Putamen (tissue), 1 donor: ENCODE measurements around the gene BLOC1S5.
"Not testable (repeated sequence)": the region's sequence is repeated elsewhere in the genome, so short reads cannot be mapped to it uniquely, and the experiment has no call there.

Experiments
- DNase-seq: peaks from one replicate; pipeline ENCODE4 v3.0.0-alpha.2; 2016; ENCODE audit warnings: low spot score

The BLOC1S5 gene

DNA sequence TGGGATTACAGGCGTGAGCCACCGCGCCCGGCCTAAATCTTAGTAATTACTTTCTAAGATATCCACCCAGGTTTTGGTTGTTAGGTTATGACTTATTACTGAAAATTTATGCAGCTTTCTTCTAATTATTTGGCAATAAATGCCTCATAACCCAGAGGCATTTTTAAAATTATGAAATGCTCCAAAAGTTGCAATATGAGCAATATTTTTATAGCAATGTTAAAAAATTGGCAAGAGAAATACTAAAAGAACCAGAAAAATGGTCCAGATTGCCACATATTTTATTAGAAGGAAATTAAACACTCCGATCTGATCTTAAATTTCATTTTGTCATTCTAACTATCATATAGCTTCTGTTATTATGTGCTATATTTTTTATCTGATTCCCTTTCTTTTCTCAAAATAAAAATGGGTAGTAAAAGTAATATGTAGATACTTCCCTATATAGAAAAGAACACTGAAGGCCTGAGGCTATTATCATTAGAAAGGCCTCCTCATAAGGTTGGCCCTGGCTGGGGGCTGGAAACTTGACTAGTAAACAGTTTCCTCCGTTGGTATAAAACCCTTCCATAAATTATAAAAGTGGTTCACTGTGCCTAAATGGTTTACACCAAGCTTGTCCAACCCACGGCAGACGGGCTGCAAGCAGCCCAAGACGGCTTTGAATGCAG lies 22.1 kb downstream of the BLOC1S5 start:
- DNase-seq = no peak

DNA sequence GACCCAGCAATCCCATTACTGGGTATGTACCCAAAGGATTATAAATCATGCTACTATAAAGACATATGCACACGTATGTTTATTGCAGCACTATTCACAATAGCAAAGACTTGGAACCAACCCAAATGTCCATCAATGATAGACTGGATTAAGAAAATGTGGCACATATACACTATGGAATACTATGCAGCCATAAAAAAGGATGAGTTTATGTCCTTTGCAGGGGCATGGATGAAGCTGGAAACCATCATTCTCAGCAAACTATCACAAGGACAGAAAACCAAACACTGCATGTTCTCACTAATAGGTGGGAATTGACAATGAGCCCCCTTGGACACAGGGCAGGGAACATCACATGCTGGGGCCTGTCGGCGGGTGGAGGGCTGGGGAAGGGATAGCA lies 30.1 kb downstream of the BLOC1S5 start:
- DNase-seq = not testable (repeated sequence)

DNA sequence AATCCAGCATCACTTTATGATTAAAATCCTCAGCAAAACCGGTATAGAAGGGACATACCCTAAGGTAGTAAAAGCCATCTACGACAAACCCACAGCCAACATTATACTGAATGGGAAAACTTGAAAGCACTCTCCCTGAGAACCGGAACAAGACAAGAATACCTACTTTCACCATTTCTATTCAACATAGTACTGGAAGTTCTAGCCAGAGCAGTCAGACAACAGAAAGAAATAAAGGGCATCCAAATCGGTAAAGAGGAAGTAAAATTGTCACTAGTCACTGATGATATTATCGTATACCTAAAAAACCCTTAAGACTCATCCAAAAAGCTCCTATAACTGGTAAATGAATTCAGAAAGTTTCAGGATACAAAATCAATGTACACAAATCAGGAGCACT lies 33.3 kb downstream of the BLOC1S5 start:
- DNase-seq = no peak

DNA sequence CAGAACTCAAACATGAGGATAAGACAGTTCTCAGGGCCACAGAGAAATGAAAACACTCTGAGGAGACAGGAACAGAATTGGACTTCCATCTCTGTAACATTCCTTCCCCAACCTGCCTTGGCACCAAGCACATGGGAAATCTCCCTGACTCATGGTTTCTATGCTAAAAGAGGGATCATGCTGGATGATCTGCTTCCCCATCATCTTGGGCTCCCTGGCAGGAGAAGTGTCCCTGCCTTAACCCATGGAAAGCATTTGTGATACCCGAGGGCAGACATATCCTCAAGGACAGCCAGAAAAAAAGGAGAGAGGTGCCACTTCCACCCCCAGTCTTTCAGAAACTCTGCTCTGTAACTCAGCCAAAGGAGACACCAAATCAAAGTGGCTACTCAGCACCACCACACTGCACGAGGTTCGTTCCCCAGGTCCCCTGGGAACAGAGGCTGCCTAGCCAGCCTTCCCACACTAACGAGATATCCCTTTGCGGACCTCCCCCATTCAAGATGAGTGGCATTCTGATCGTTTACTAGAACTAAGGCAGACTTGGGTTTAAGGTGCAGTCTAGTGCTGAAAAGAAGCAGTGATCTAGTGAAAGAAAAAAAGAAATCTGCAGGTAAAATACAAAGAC lies 34.8 kb downstream of the BLOC1S5 start:
- no peak for DNase-seq

DNA sequence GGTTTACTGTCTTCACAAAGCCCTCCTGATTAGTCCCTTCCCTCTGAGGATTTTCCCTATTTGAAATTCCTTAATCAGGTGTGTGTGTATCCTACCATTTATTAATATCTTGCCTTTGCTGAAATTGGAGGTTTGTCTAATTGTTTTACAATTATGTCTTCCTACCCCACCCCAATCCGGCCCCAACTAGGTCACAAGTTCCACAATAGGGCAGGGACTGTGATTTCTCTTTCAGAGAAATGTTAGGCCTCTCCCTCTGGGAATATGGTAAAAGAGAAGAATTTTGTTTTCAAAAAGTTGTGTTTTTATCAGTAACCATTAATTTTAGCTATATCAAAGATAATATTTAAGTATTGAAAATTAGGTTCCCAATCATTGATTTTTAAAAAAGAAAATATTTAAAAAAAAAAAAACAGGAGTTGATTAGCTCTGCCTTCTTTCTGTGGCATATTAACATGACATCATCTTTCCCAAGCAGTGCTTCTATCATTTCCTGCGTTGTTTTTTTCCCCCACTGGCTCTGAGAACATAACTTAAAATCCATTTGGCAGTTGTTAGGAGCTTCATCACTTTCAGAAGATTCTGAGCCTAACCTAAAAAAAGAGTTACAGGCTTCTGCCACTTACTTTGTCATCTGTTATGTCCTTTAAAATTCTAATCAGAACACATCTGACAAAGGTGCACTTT lies 36.1 kb downstream of the BLOC1S5 start:
- no peak for DNase-seq

DNA sequence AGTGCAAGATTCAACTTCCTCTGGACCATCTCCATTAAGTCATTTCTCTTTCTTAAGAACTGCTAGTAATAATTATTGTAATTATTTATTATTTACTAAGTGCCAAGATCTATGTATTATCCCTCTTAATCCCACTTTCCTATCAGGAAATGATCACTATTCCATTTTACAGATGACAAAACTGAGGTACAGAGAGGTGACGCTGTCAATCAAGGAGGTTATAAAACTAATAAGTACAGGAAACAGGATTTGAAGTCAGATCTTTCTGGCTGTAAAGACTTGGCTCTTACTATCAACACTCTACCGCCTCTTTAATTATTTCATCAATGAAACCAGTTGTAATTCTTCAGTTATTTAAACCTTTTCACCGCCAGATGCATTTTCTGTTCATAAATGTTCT lies 37.4 kb downstream of the BLOC1S5 start:
- no peak for DNase-seq

DNA sequence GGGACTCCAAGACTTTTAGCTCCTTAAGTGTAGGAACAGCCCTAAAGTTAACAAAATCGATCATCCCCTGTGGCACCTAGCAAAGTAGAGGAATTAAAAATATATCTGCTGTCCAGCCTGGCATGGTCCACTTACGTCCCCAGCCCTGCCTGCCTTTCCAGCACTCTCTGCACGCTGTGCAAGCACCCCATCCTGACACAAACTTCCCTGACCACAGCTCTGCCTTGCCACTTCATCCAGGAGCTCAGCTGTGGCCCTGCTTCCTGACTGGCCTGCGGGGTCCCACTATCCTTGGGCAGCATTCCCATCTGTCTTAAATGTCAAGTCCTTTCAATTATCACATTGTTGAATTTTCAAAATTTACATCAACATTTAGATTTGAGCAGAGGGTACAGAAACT lies 39.0 kb downstream of the BLOC1S5 start:
- DNase-seq = no peak

DNA sequence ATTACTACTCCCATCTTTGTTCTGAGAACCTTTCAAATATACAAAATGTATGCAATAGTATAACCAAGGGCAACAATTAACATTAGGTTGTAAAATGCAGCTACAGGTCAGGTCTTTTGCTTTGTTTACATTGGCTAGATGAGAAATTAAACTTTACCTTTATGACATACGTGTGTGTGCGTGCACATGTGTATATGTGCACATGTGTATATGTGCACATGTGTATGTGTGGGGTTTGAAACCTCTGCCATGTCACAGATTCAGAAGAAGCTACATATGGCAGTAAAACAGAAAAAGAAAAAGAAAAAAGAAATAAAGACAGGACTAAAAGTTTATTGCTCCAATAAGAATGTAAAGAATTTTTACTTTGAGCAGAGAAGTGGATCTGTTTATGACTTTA lies 40.6 kb downstream of the BLOC1S5 start:
- DNase-seq = no peak

DNA sequence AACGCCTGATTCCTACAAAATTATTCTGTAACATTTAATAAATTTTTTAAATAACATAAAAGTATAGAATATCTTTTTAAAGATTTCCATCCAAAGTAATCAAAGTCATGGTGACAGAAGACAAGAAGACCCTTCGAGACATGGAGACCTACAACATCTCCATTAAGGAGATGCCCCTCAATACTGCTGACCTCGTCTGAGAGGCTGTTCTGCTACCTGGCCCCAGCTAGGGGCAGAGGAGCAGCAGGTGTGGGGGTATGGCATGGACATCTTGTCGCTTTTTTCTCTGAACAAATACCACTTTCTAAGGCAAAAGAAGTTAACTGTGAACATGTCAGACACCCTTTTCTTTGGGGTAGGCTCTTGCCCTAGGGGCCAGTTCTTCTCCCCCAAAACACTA lies 44.1 kb downstream of the BLOC1S5 start:
- DNase-seq = no peak

DNA sequence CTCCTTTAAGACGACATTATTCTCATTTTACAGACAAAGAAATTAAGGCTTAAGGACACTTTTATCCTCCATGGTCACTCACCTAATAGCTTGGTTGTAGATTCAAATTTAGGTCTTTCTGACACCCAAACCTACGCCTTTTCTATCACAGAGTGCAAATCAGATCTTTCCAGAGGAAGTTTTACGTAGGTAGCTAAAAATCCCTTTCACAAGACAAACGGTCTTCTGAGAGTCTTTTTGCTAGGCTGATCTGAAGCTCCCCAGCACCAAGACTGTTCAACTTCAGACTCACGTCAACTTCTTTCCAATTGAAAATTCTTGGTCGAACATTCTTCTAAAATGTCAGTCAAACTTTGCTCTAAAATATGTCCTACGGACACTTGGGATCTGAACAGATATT lies 46.5 kb downstream of the BLOC1S5 start:
- no peak for DNase-seq

DNA sequence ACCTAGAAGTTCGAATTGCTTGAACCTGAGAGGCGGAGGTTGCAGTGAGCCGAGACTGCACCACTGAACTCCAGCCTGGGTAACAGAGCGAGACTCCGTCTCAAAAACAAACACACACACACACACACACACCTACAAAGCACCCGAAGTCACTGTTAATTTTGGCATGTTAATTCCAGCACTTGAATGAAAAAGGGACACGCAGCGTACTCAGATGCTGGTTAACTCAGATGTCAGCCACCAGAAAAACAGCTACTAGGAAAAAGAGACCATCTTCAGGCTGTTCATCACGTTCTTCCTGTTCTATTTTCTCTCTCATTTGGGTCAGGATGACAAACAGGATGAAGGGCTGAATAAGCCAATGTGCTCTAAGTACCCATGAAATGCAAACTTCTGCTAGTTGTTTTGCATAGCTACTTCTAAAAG lies 46.9 kb downstream of the BLOC1S5 start:
- DNase-seq = no peak

DNA sequence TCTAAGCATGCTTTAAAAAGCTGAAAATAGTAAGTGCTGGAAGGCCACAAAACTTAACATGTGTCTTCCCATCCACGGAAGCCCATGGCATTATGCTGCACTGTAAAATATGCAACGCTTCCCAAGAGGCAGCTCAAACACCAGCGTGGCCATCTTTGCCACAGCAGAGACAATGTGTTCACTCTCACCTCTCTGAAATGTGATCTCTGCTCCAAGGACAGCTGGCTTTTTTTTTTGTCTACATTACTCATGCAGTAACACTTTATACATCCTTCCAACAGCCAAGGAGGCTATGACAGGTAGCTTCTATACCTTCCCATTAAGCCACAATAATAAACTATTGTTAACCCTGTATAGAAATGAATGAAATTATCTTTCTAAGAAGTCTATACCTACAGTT lies 49.2 kb downstream of the BLOC1S5 start:
- DNase-seq = no peak

DNA sequence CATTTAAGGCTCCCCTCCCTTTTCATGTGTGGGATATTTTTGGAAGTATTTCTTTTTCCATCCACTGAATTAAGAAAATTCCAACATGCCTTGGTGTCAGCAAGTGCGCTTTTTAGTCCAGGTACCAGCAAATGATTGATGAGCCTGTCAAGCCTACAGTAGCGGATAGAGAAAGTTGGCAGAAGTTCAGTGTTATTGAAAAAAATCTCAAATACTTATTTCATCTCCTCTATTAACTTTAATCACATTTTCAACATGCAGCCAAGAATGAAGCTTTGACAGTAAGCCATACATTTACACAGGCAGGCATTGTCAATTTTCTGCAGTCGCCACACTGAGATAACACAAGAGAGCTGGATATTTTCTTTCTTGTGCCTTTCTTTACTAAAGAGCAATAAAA lies 50.4 kb downstream of the BLOC1S5 start:
- peak; percentile 19 for DNase-seq

DNA sequence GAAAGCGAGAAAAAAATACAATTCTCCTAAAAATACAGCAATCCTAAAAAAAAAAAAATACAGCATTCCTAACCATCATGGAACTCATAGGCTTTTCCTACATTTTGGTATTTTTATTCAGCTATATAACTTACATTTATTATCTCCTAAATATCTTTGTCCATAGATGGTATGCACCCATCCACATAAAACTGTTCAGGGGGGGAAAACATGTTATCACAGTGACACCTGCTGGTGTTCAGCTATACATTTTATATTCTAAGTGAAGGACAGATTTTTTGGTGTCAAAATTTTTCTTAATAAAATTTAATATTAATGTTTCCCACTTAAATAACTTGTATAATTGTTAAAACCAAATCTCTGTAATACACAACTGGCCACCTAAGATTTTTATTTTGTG lies 58.0 kb downstream of the BLOC1S5 start:
- peak; percentile 28 for DNase-seq

DNA sequence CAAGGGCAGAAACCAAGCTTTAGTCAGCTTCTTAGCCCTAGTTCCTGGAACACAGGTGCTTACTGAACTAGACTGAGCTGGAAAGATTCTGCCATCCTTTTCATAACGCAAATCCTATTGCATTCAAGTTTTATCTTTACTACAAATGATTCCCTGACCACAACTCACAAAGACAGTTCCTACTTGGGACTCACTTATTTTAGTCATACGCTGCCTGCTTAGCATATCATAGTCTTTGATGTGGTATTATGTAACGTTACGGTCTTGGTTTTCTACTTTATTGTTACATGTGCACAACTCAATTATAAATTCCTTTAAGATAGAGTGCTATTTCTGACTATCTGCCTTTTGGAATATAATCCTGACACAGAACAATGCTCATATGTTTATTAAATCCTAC lies 59.1 kb downstream of the BLOC1S5 start:
- no peak for DNase-seq

DNA sequence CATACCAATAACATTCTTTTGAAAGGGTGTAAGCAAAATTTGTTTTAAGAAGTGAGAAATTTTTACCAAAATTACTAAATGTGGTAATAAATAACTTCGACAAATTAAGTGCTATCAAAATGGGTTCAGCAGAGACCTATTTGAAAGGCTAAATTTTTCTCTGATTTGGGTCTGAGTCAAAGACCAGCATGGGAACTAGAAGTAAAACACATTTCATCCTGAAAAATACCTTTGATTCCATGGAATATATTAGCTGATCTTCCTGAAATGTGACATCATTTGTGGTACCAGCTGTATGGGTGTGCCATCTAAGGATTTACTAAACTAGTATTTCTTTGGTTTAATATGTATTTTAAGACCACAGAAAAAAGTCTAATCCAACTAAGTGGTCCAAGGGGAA lies 63.6 kb downstream of the BLOC1S5 start:
- DNase-seq = no peak

DNA sequence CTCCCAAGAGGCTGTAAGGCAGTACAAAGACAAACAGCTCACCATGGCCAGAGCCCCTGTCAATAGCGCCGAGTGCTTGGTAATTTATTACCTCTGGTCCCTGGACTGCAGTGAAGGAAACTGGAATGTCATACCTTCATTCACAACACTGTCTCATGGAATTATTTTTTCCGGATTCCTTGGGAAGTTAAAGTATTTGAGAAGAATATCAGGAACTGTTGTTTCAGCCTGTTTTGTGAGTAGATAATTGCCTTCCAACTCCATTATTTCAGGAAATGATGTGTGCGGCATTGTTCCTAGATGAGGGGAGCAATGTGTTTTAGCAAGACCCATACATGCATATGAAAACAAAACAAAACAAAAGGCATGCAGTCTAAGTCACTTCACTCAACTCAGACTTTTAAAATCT lies 64.0 kb downstream of the BLOC1S5 start:
- DNase-seq = no peak

DNA sequence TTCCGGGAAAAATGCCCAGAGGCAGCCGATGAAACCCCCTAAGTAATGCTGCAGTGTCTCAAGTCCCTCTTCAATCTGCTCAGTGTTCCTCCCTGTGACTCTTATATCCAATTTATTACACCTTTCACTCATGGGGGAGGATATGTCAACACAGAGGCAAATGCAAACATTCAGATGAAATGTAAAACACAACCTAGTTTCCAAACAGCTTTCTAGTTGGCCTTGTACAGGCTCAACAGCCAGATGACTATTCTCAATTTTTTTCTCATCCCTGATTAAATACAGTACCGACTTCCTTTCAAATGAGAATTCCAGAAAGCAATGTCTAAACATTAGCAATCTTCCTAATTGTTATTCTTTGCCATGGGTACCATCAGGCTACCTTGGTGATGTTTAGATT lies 65.0 kb downstream of the BLOC1S5 start:
- DNase-seq = no peak

DNA sequence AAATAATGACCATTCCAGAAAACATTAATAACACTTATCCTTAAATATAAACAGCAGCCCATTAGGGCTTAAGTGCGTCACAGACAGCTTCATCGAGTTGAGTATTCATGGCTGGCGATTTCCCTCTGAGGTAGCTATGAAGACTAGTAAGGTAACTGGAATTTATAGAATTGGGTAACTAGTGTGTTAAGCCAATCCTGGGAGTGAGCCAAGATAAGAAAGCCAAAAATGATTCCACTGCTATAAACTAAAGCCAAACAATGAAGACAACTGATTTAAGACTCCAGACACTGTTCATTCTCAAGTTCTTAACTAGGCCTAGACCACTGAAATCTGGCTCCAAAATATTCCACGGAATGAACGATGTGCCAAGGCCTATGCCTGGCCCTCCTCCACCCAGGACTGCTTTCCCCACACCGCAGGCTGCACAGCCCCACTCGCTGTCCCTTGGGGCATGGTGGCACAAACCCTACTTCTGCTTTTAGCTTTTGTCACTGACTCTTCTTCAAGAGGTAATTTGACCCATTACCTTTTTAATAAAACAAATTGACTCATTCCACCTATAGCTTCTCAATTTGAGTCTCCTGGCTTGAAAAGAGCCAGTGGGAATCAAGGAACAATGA lies 66.0 kb downstream of the BLOC1S5 start:
- DNase-seq = no peak

DNA sequence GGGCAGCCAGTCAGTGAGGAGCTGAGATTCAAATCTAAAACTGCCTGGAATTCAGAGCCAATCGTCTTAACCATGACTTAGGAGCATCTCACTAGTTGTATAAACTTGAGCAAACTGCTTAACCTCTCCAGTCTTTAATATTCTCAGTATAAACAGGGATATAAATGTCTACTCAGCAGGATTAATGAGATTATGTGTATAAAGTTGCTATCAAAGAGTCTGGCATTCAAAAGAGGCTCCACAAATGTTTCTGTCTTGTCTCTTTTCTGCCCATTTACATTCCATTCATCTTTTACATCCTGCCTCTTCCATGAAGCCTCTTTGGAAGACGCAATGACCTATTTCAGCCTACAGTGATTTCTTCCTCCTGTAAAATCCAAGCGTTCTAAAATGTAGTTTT lies 66.9 kb downstream of the BLOC1S5 start:
- no peak for DNase-seq

DNA sequence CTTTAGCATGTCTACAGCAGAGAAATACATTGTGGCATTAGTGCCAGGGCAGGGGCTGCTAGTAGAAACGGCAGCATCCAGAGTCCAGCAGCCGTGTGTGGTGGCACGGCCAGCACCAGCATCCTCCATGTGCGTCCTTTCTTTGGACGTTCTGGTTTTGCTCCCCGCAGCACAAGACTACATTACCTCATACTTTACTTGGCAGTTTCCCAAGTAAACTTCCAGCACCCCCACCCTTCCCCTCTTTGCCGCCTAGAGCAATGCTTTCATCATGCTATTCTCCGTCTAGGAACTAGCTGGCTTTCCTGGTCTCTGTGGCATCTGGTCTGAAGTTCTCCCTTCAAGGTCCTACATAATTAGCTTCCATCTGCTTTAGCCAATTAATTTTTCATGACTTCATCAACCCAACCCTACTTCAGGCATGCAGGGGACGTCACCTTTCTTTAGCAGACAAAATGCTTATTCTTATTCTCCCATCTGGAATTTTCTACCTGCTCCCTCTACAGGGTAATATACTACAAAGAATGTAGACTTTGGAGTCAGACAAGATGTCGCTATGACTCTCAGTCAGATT lies 67.6 kb downstream of the BLOC1S5 start:
- no peak for DNase-seq

DNA sequence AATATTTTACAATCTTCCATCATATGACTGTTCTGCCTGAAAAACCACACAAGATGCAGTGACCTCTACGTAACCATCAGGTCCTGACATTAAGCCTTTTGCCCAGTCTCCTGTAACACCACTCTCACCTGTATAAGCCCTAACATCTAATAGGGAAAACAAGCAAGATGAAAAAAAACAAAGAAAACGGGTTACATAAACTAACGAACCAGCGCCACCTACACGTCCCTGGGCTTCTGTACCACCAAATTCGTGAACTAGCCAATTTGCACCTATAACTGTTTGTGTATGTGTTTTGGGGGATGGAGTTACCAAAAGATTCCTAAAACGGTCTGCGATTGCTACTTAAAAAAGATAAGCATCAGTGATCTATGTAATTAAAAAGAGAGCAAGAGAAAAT lies 70.2 kb downstream of the BLOC1S5 start:
- no peak for DNase-seq

DNA sequence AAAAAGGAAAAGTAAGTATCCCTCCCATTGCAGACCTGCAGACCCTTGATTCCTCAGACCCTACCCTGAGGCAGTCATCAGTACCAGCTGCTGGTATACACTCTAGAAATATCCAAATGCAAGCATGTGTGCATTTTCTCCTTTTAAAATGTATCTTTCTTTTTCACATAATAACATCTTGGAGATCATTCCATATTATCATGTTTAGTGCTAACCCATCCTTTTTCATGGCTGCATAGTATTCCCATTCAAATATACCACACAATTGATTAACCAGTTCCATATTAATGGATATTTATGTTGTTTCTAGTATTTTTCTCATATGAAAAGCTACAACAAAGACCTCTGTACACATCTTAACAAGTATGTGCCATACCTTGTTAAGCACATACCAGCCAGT lies 70.8 kb downstream of the BLOC1S5 start:
- DNase-seq = no peak
